HS-27A (cell line): ENCODE data around the gene ABCB9.

Source experiments
- DNase-seq: peaks from one replicate; pipeline ENCODE4 v3.0.0-alpha.2; 2012; ENCODE audit warnings: low read depth, missing footprints

The ABCB9 gene

GRCh38 chr12:122981587-122982476 lies 15.6 kb upstream of the ABCB9 start:
- no peak for DNase-seq

- no peak for DNase-seq
These were observed 14.8 kb upstream of the ABCB9 start for GRCh38 chr12:122981036-122981471.

- no peak for DNase-seq
These were observed 14.1 kb upstream of the ABCB9 start, which contains the start of gene ARL6IP4 for GRCh38 chr12:122980183-122981035. Gene ARL6IP4 (plus strand): TSS chr12:122980681. CDS start chr12:122981140, 459 bp downstream.

- DNase-seq = no peak
These were observed 13.6 kb upstream of the ABCB9 start for GRCh38 chr12:122979908-122980182.

DNA sequence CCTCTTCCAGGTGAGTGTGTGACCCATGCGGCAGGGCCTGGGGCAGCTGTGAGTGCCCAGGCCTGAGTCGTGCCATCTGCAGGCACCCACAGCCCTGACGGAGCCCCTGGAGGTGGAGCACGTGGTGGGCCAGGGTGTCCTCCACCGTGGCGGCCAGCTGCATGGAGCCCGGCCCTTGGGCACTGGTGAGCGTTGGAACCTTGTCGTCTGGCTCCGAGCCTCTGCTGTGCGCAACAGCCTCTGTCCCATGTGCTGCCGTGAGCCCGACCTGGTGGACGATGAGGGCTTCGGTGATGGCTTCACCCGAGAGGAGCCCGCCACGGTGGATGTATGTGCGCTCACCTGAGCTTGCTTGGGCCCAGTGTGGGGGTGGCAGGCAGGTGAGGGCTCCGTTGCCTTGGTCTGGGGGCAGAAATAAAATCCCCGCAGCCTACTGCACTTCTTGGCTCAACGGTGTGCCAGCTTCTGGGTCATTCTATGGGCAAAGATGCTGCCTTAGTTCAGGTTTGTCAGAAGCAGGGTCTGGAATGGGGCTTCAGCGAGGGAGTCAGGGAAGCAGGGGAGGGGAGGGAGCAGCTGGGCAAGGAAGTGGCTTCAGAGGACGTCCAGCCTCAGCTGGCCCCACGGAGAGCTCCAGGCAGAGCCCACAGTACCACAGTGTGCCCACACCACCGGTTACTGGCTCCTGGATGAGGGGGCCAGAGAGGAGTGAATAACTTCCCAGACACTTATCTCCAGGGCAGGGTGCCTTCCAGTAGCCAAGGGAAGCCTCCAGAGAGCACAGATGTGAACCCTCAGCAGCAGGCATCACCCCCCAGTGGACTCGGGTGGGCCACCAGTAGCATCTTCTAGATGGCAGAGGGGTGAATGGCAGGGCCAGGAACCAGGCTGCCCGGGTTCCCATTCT lies 13.0 kb upstream of the ABCB9 start:
- no peak for DNase-seq

DNA sequence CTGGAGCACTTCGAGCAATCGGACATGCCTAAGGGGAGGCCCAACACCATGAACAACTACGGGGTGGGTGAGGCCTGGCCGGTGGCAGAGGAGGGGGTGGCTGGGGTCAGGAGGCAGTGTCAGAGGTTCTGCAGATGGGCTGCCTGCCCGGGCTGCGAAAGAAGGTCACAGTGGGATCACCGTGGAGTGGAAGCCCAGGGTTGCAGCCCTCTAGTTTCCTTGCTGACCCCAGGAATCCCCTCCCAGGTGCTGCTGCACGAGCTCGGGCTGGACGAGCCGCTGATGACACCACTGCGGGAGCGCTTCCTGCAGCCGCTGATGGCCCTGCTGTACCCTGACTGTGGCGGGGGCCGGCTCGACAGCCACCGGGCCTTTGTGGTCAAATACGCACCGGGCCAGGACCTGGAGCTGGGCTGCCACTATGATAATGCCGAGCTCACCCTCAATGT lies 12.3 kb upstream of the ABCB9 start:
- DNase-seq = no peak

GRCh38 chr12:122977655-122978392 lies 11.6 kb upstream of the ABCB9 start:
- no peak for DNase-seq

GRCh38 chr12:122977153-122977552 lies 10.9 kb upstream of the ABCB9 start:
- no peak for DNase-seq

- DNase-seq = no peak
These were observed 10.3 kb upstream of the ABCB9 start for GRCh38 chr12:122976648-122976975.

DNA sequence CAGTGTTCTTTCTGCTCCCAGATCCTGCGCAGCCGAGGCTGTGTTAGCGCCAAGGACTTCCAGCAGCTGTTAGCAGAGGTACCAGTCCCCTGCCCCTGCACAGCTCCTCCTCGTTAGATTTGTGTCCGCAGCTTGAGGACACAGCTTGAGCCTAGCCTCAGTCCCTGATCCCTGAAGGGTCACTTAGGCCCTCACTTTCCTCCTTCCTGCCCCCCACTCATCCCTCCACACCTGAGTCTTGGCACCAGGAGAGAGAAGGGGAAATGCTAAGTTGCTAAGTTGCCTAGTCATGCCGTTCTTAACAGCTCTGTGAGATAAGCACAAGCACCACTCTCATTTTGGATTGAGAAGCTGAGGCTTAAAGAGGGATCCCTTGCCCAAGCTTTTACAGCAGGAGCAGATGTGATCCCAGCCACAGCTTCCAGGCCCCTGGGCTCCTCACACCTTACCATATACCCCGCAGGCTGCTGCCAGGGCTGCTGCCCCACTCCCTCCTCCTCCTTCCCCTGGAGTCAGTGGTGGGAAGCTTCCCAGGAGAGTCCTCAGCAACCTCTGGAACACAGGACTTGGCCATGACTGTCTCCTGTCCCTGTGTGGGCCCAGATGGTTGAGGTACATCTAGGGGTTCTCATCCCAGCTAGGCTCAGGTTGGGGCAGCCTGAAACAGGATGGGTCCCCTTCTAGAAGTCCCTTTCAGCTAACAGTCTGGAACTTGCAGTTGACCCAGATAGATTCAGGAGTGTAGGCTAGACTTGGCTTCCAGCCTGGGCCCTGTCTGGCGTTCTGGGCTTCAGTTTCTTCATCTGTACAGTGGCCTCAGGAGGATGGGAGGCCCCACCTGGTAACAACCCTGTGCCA lies 9.8 kb upstream of the ABCB9 start:
- DNase-seq = no peak

GRCh38 chr12:122974892-122975789 lies 8.9 kb upstream of the ABCB9 start, which contains the start of gene OGFOD2:
Gene OGFOD2 (plus strand): TSS chr12:122975244. CDS start chr12:122975252, 8 bp downstream.
- peak; percentile 67 for DNase-seq

GRCh38 chr12:122974274-122974891 lies 8.1 kb upstream of the ABCB9 start:
- DNase-seq = peak; percentile 95

- DNase-seq = no peak
These were observed 3.4 kb upstream of the ABCB9 start for GRCh38 chr12:122969676-122970075.

- no peak for DNase-seq
These were observed 1.8 kb upstream of the ABCB9 start for GRCh38 chr12:122968104-122968503.

- no peak for DNase-seq
These were observed 684 bp upstream of the ABCB9 start for GRCh38 chr12:122966743-122967550.

DNA sequence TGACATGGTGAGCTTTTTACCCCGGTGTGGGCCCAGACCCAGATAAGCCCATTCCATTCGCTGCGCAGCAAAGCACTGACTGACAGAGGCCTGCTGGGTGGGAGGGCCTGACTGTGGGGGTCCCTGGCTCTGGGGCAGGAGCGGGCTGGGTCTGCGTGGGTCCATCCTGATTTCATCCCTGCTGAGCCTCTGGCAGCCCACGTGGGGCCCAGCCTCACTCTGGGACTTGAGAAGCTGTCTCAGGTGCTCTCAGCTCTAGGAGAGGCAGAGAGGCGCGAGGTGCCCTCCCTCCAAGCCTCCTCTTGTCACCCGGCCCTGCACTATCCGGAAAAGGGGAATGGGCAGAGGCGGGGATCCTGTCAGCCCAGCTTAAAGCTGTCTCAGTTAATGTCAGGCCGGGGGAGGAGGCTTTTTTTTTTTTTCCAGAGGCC lies 927 bp downstream of the ABCB9 start:
- no peak for DNase-seq

- DNase-seq = no peak
These were observed 1.6 kb downstream of the ABCB9 start for GRCh38 chr12:122964439-122965257.
